Measurements from ENCODE around the gene SLU7. TPM values are rescaled to one million over a fixed set of nuclear protein-coding genes. Genes with fewer than 3 reads are reported as not detected.

The SLU7 gene
- total RNA-seq, 1 donor from 2014 or later = 16.2 TPM

Other genes with a start within 250 kb of the SLU7 start
- gene FABP6, start 189.6 kb downstream of the SLU7 start, total RNA-seq = not detected
- gene CCNJL, start 106.5 kb downstream of the SLU7 start, total RNA-seq = 3.1 TPM
- 15.1 TPM for gene C1QTNF2, start 48.5 kb downstream of the SLU7 start, total RNA-seq
- gene FAM200C, start 19.0 kb downstream of the SLU7 start, total RNA-seq = 13.0 TPM
- 17.2 TPM for gene PTTG1, start 2.8 kb upstream of the SLU7 start, total RNA-seq